Measurements from ENCODE around the gene BCL7B.

DNA sequence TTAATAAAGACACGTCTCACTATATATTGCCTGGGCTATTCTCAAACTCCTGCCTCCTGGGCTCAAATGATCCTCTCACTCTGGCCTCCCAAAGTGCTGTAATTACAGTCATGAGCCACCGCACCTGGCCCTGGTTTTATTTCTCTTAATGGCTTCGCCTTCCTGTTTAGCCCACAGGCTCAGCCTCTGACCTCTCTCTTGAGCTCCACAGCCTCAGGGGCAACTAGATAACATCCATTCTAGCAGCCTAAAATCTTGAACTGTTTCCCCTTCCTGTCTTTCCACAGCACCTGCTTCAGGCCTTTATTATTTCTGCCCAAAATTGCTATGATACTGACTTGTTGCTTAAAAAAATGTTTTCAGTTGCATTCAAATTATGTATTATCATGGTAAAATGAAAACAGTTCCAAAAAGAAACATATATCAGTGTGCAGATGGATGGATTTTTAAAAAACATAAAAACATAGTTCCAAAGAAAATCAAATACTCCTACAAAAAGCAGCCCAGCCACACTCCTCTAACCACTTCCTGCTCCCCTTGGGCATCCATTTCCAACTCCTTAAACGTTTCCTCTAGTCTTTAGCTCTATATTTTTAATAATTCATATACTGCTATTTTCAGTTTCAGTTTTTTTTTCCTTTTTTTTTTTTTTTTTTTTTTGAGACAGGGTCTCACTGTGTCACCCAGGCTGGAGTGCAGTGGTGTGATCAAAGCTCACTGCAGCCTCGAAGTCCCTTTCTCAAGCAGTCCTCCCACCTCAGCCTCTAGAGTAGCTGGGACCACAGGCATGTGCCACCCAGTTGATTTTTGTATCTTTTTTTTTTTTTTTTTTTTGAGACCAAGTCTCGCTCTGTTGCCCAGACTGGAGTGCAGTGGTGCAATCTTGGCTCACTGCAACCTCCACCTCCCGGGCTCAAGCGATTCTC lies 30.3 kb downstream of the BCL7B start:
- TF ChIP-seq POLR2A (IDR thresholded peaks at IDR 0.05; ENCODE audit: low read depth, low read length) (no peak), FOS (IDR thresholded peaks at IDR 0.05; ENCODE audit: borderline replicate concordance, insufficient read depth, low read length) (no peak), EZH2 (IDR thresholded peaks at IDR 0.05; ENCODE audit: borderline replicate concordance, low read depth, low read length, severe bottlenecking) (no peak), POLR2AphosphoS5 (IDR thresholded peaks at IDR 0.05; ENCODE audit: insufficient read depth, low read depth, low read length) (no peak), GATA2 (IDR thresholded peaks at IDR 0.05; ENCODE audit: insufficient read depth, insufficient read length, low read depth, low read length) (peak; percentile 30)
- TF ChIP-seq, protein P1, sequence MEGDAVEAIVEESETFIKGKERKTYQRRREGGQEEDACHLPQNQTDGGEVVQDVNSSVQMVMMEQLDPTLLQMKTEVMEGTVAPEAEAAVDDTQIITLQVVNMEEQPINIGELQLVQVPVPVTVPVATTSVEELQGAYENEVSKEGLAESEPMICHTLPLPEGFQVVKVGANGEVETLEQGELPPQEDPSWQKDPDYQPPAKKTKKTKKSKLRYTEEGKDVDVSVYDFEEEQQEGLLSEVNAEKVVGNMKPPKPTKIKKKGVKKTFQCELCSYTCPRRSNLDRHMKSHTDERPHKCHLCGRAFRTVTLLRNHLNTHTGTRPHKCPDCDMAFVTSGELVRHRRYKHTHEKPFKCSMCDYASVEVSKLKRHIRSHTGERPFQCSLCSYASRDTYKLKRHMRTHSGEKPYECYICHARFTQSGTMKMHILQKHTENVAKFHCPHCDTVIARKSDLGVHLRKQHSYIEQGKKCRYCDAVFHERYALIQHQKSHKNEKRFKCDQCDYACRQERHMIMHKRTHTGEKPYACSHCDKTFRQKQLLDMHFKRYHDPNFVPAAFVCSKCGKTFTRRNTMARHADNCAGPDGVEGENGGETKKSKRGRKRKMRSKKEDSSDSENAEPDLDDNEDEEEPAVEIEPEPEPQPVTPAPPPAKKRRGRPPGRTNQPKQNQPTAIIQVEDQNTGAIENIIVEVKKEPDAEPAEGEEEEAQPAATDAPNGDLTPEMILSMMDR (IDR thresholded peaks at IDR 0.05; ENCODE audit: extremely low read depth in 1 of 2, insufficient read depth in 1 of 2, low read depth in 1 of 2, low read length in 2 of 2): no peak
- TF ChIP-seq, protein P2, sequence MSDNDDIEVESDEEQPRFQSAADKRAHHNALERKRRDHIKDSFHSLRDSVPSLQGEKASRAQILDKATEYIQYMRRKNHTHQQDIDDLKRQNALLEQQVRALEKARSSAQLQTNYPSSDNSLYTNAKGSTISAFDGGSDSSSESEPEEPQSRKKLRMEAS (IDR thresholded peaks at IDR 0.05; ENCODE audit: insufficient read depth, insufficient read length): no peak

Measured in endothelial cell of umbilical vein (primary cell).